Endometrial microvascular endothelial cells (primary cell): ENCODE results near the gene FAM25A. TPM values are rescaled to one million over a fixed set of nuclear protein-coding genes. Genes with fewer than 3 reads are reported as not detected.

Experiments used
- in situ Hi-C: cut with HindIII; loops from 2 replicates; pipeline ENCODE4 v1.10.0; 2017; ENCODE audit warnings: low sequenced_read_pairs, low pct_unique_long_range_greater_than_20kb; ENCODE audit errors: inconsistent ontology term
- total RNA-seq: library from RNA; depleted of rRNA; stranded (reverse); fragments of >200 nt; gene quantifications from one replicate; pipeline ENCODE4 v1.2.3, GENCODE V29; 2015; ENCODE audit errors: inconsistent ontology term

Gene FAM25A
- total RNA-seq, 1 donor from 2014 or later = not detected

- in situ Hi-C loops = no loop called here
Measured at GRCh38 chr10:87053577-87054181, 33.6 kb downstream of the FAM25A start.

- in situ Hi-C loops = no loop called here
Measured at GRCh38 chr10:87054373-87055295, 34.5 kb downstream of the FAM25A start.

- in situ Hi-C loops = no loop called here
Measured at GRCh38 chr10:87058171-87058570, 38.1 kb downstream of the FAM25A start.

GRCh38 chr10:87059401-87059800, 39.3 kb downstream of the FAM25A start:
- in situ Hi-C loops = no loop called here

GRCh38 chr10:87060280-87060928, 40.3 kb downstream of the FAM25A start:
- in situ Hi-C loops = no loop called here

GRCh38 chr10:87064651-87065050, 44.6 kb downstream of the FAM25A start:
- in situ Hi-C loops = no loop called here

- in situ Hi-C loops = no loop called here
Measured at GRCh38 chr10:87066178-87066577, 46.1 kb downstream of the FAM25A start.

- in situ Hi-C loops = no loop called here
Measured at GRCh38 chr10:87066865-87067264, 46.8 kb downstream of the FAM25A start.

GRCh38 chr10:87068281-87068680, 48.2 kb downstream of the FAM25A start:
- in situ Hi-C loops = no loop called here

- in situ Hi-C loops = no loop called here
Measured at GRCh38 chr10:87072449-87072848, 52.4 kb downstream of the FAM25A start.

Other genes starting within 250 kb of the FAM25A start
- gene MMRN2, start 62.7 kb upstream of the FAM25A start, total RNA-seq = 159 TPM
- 87.7 TPM for gene SNCG, start 61.7 kb upstream of the FAM25A start, total RNA-seq
- 31.2 TPM for gene ADIRF, start 51.8 kb upstream of the FAM25A start, total RNA-seq
- gene GLUD1, start 74.5 kb downstream of the FAM25A start, total RNA-seq = 146 TPM
- 21.6 TPM for gene SHLD2, start 74.9 kb downstream of the FAM25A start, total RNA-seq
- gene NUTM2A, start 205.2 kb downstream of the FAM25A start, total RNA-seq = 0.09 TPM